ENCODE data around the gene MYBPC2.

GRCh38 chr19:50460161-50460765 is 27.6 kb downstream of the MYBPC2 start:
- TF ChIP-seq POLR2A (IDR thresholded peaks at IDR 0.05) (no peak), CTCF (IDR thresholded peaks at IDR 0.05) (no peak)
